Endothelial cell of umbilical vein (primary cell): ENCODE data around the gene GCGR. TPM values are rescaled to one million over a fixed set of nuclear protein-coding genes. Genes with fewer than 3 reads are reported as not detected.

Experiments
- BruUV-seq: library from RNA; stranded (reverse); fragments of 400-500 nt; replicated peaks from 2 replicates; lab custom pipeline; 2021; lab: Mats Ljungman, UMichigan
- CTCF ChIA-PET: fragments of 300-600, 350-600 bp; sonication (Branson Sonifier 250); formaldehyde crosslinking; loops from one replicate; lab custom pipeline; 2021; ENCODE audit warnings: antibody characterized with exemption, inconsistent platforms; lab: Charles Lee
- POLR2A ChIA-PET: fragments of 300-600, 350-600 bp; sonication (Branson Sonifier 250); formaldehyde crosslinking; loops from one replicate; lab custom pipeline; 2021; ENCODE audit warnings: antibody characterized with exemption, inconsistent platforms; lab: Charles Lee
- DNase-seq: peaks from one replicate; pipeline ENCODE4 v3.0.0-alpha.2; 2011; ENCODE audit warnings: low read depth, low spot score
- FAIRE-seq: peaks from 2 replicates; lab custom pipeline; 2011; peaks lifted over from hg19 to GRCh38; lab: Jason Lieb, UNC
- H2AFZ ChIP-seq: 2 replicates; pipeline ENCODE4 v1.6.0; 2012; ENCODE audit warnings: low read depth, low read length, control low read depth, inconsistent platforms
- H3K27ac ChIP-seq: 2 replicates; pipeline ENCODE4 v1.5.1; 2011; ENCODE audit warnings: low read depth, mild to moderate bottlenecking, control low read depth, low read length, moderate library complexity; ENCODE audit not compliant: insufficient read depth
- H3K27me3 ChIP-seq, 2 experiments: 2 replicates each; pipeline versions ENCODE4 v1.6.0 to v1.6.1; 2011; ENCODE audit warnings: low read length in 2 of 2, mixed read lengths in 1 of 2; ENCODE audit not compliant: control insufficient read depth in 2 of 2, insufficient read depth in 2 of 2
- H3K36me3 ChIP-seq, 2 experiments: 2 replicates in 1 of 2; 3 replicates in 1 of 2; pipeline ENCODE4 v1.5.1; 2011; ENCODE audit warnings: low read length in 2 of 2, mild to moderate bottlenecking in 1 of 2, moderate library complexity in 1 of 2; ENCODE audit not compliant: control insufficient read depth in 2 of 2, insufficient read depth in 2 of 2; ENCODE audit errors: extremely low read depth in 1 of 2
- H3K4me1 ChIP-seq: 3 replicates; pipeline ENCODE4 v1.5.1; 2011; ENCODE audit warnings: mild to moderate bottlenecking, low read length; ENCODE audit not compliant: control insufficient read depth, insufficient read depth; ENCODE audit errors: extremely low read depth
- H3K4me2 ChIP-seq: 2 replicates; pipeline ENCODE4 v1.6.1; 2011; ENCODE audit warnings: low read length, control low read depth, mixed read lengths; ENCODE audit not compliant: insufficient read depth
- H3K4me3 ChIP-seq, 3 experiments: fragments of 200-600 bp in 1 of 3; sonication (generic), shearing (Covaris generic) in 1 of 3; replicated peaks in 1 of 3; 2 replicates each; pipeline ENCODE4 v1.5.1; 2011 to 2016; ENCODE audit warnings: control low read depth in 3 of 3, low read length in 3 of 3, mild to moderate bottlenecking in 2 of 3, inconsistent platforms in 1 of 3, low read depth in 1 of 3, moderate library complexity in 1 of 3; ENCODE audit not compliant: insufficient read depth in 1 of 3
- H3K79me2 ChIP-seq: 2 replicates; pipeline ENCODE4 v1.6.0; 2012; ENCODE audit warnings: low read length, inconsistent platforms; ENCODE audit not compliant: control insufficient read depth, insufficient read depth
- H3K9ac ChIP-seq: replicated peaks from 2 replicates; pipeline ENCODE3; 2011; ENCODE audit warnings: low read length, control low read depth; ENCODE audit not compliant: insufficient read depth; ENCODE audit errors: extremely low read depth
- H3K9me1 ChIP-seq: replicated peaks from 3 replicates; pipeline ENCODE4 v1.6.0; 2011; ENCODE audit warnings: mild to moderate bottlenecking, low read length; ENCODE audit not compliant: control insufficient read depth, insufficient read depth; ENCODE audit errors: extremely low read depth
- H3K9me3 ChIP-seq: replicated peaks from 2 replicates; pipeline ENCODE4 v1.5.1; 2012; ENCODE audit warnings: low read length, inconsistent platforms; ENCODE audit not compliant: control insufficient read depth, insufficient read depth
- H4K20me1 ChIP-seq: replicated peaks from 2 replicates; pipeline ENCODE3; 2011; ENCODE audit warnings: mild to moderate bottlenecking, low read length; ENCODE audit not compliant: control insufficient read depth, insufficient read depth; ENCODE audit errors: extremely low read depth
- CTCF ChIP-seq, 2 donors: IDR thresholded peaks; 1 replicate in 1 of 2; 2 replicates in 1 of 2; pipeline ENCODE4 v1.5.1; 2011; ENCODE audit warnings: low read length in 2 of 2, mild to moderate bottlenecking in 2 of 2, moderate library complexity in 2 of 2, control low read depth in 1 of 2, inconsistent platforms in 1 of 2, low read depth in 1 of 2; ENCODE audit not compliant: insufficient read depth in 1 of 2; ENCODE audit errors: extremely low read depth in 1 of 2
- EZH2 ChIP-seq: IDR thresholded peaks from 2 replicates; pipeline ENCODE4 v1.6.1; 2012; ENCODE audit warnings: borderline replicate concordance, low read depth, mild to moderate bottlenecking, moderate library complexity, low read length, inconsistent platforms; ENCODE audit not compliant: severe bottlenecking
- FOS ChIP-seq: IDR thresholded peaks from 2 replicates; pipeline ENCODE4 v1.6.1; 2011; ENCODE audit warnings: mild to moderate bottlenecking, low read length, moderate library complexity, borderline replicate concordance; ENCODE audit not compliant: insufficient read depth
- GATA2 ChIP-seq: IDR thresholded peaks from 2 replicates; pipeline ENCODE4 v1.7.0; 2011; ENCODE audit warnings: low read depth, mild to moderate bottlenecking, moderate library complexity, mixed read lengths, low read length; ENCODE audit not compliant: insufficient read length, insufficient read depth
- JUN ChIP-seq: IDR thresholded peaks from 2 replicates; pipeline ENCODE4 v1.6.1; 2011; ENCODE audit warnings: borderline replicate concordance, low read depth; ENCODE audit not compliant: insufficient read length, insufficient read depth
- MAX ChIP-seq: IDR thresholded peaks from 2 replicates; pipeline ENCODE4 v1.6.1; 2011; ENCODE audit not compliant: insufficient read depth, insufficient read length
- MYC ChIP-seq: IDR thresholded peaks from one replicate; pipeline ENCODE4 v1.6.1; 2011; ENCODE audit warnings: mild to moderate bottlenecking, low read depth, low read length
- POLR2A ChIP-seq: IDR thresholded peaks from 2 replicates; pipeline ENCODE4 v1.6.1; 2012; ENCODE audit warnings: low read depth, mild to moderate bottlenecking, control low read depth, low read length
- POLR2AphosphoS5 ChIP-seq: IDR thresholded peaks from 2 replicates; pipeline ENCODE4 v1.6.1; 2012; ENCODE audit warnings: low read depth, mild to moderate bottlenecking, control low read depth, low read length, moderate library complexity; ENCODE audit not compliant: insufficient read depth
- dilution Hi-C: fragments of 300-500 bp; cut with MboI; formaldehyde crosslinking; loops from one replicate; pipeline ENCODE4 v1.15.0; 2019; ENCODE audit warnings: low sequenced_read_pairs; ENCODE audit not compliant: extremely low pct_ligation_motif_present
- intact Hi-C: fragments of 100-400 bp; cut with micrococcal nuclease; formaldehyde crosslinking; loops from one replicate; pipeline ENCODE4 v1.10.0; 2022
- polyA plus RNA-seq, 4 experiments: library from polyadenylated mRNA; depleted of rRNA in 3 of 4; stranded (reverse) in 3 of 4; unstranded in 1 of 4; fragments of >200 nt; gene quantifications; 2 replicates each; pipeline versions ENCODE4 v1.2.1 to v1.2.3, GENCODE V29; 2011 to 2012; ENCODE audit warnings: missing spikeins in 1 of 4
- total RNA-seq: library from RNA; stranded (reverse); gene quantifications from 2 replicates; pipeline ENCODE4 v1.2.3, GENCODE V29; 2021

GCGR gene
- total and polyA plus RNA-seq, 2 donors (not counting 3 experiments of a cell fraction or from before 2014, with no cell fraction given), result not detected

GRCh38 chr17:81814748-81815645, 11.0 kb downstream of the GCGR start:
- Histone ChIP-seq H3K27ac (no peak overlapping the region), H3K27me3 (peaks cover 0 to 2% of the 10 kb centered on the region in 2 experiments), H3K36me3 (no peaks in the 10 kb centered on the region), H4K20me1 (no peaks in the 10 kb centered on the region), H3K4me3 (no peak overlapping the region), H3K4me1 (no peaks in the 10 kb centered on the region), H3K9me1 (no peaks in the 10 kb centered on the region), H3K4me2 (no peak overlapping the region), H3K9ac (no peak overlapping the region), H3K79me2 (no peaks in the 10 kb centered on the region), H2AFZ (no peak overlapping the region), H3K9me3 (no peaks in the 10 kb centered on the region)
- CTCF ChIA-PET, result no interaction called here
- BruUV-seq, result no TSS peak
- TF ChIP-seq GATA2, result no peak
- no peak for TF ChIP-seq POLR2AphosphoS5
- TF ChIP-seq EZH2, result no peak
- TF ChIP-seq POLR2A, result no peak
- no peak for TF ChIP-seq MAX
- TF ChIP-seq JUN, result no peak
- no peak for TF ChIP-seq MYC
- no peak for TF ChIP-seq FOS
- no peak for TF ChIP-seq CTCF (IDR thresholded peaks at IDR 0.05; ENCODE audit: extremely low read depth in 1 of 2, insufficient read depth in 1 of 2, low read depth in 1 of 2, low read length in 2 of 2)
- POLR2A ChIA-PET, result no interaction called here
- FAIRE-seq, result no peak
- intact Hi-C loops (no loop called here), dilution Hi-C loops (no loop called here)
- DNase-seq, result no peak
